C4-2B (cell line): Measurements from ENCODE around the gene CCDC57.

Experiments
- ZFX ChIP-seq: fragments of 450-650 bp; IDR thresholded peaks from 2 replicates; pipeline ENCODE4 v1.6.1; 2017
- TF ChIP-seq, protein P1 (sequence below): fragments of 450-650 bp; conservative IDR thresholded peaks from 2 replicates; pipeline ENCODE4 v1.5.1; 2017; ENCODE audit warnings: mild to moderate bottlenecking

GRCh38 chr17:82078433-82078832, 134.2 kb downstream of the CCDC57 start:
- TF ChIP-seq, protein P1, sequence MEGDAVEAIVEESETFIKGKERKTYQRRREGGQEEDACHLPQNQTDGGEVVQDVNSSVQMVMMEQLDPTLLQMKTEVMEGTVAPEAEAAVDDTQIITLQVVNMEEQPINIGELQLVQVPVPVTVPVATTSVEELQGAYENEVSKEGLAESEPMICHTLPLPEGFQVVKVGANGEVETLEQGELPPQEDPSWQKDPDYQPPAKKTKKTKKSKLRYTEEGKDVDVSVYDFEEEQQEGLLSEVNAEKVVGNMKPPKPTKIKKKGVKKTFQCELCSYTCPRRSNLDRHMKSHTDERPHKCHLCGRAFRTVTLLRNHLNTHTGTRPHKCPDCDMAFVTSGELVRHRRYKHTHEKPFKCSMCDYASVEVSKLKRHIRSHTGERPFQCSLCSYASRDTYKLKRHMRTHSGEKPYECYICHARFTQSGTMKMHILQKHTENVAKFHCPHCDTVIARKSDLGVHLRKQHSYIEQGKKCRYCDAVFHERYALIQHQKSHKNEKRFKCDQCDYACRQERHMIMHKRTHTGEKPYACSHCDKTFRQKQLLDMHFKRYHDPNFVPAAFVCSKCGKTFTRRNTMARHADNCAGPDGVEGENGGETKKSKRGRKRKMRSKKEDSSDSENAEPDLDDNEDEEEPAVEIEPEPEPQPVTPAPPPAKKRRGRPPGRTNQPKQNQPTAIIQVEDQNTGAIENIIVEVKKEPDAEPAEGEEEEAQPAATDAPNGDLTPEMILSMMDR = no peak
- no peak for TF ChIP-seq ZFX
